Subcutaneous adipose tissue (tissue), 4 donors: Measurements from ENCODE around the gene MGMT. TPM values are rescaled to one million over a fixed set of nuclear protein-coding genes. Genes with fewer than 3 reads are reported as not detected.

Experiments
- total RNA-seq, 4 donors: library from RNA; depleted of rRNA; stranded (reverse); fragments of >200 nt; gene quantifications; one replicate each; pipeline ENCODE4 v1.1.0, GENCODE V29; 2016
- TF ChIP-seq, protein P1 (sequence below): fragments of 450-650 bp; IDR thresholded peaks from one replicate; pipeline ENCODE4 v1.5.1; 2016; ENCODE audit warnings: low read depth, mild to moderate bottlenecking, control low read depth, antibody characterized with exemption, moderate library complexity

The MGMT gene
- total RNA-seq, 4 donors from 2014 or later: 27.5 to 74.8 (median 42.2) TPM

DNA sequence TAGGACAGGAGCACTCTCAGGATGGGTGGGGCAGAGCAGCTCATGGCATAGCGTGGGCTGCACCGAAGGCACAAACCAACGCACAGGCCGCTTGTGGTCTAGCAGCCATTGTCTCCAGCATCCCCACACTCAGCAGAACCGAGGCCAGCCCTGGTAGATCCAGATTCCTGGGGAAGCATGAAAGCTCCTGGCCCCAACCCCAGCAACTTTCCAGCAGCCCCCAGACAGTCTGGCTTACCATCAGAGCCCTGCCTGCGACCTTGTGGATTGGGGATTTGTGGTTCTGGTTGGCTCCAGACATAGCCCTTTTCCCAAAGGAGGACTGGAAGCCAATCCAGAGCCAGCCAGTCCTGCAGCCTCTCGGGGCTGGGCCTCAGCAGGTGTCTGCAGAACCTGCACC, 33.8 kb upstream of the MGMT start:
- TF ChIP-seq, protein P1, sequence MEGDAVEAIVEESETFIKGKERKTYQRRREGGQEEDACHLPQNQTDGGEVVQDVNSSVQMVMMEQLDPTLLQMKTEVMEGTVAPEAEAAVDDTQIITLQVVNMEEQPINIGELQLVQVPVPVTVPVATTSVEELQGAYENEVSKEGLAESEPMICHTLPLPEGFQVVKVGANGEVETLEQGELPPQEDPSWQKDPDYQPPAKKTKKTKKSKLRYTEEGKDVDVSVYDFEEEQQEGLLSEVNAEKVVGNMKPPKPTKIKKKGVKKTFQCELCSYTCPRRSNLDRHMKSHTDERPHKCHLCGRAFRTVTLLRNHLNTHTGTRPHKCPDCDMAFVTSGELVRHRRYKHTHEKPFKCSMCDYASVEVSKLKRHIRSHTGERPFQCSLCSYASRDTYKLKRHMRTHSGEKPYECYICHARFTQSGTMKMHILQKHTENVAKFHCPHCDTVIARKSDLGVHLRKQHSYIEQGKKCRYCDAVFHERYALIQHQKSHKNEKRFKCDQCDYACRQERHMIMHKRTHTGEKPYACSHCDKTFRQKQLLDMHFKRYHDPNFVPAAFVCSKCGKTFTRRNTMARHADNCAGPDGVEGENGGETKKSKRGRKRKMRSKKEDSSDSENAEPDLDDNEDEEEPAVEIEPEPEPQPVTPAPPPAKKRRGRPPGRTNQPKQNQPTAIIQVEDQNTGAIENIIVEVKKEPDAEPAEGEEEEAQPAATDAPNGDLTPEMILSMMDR: no peak

DNA sequence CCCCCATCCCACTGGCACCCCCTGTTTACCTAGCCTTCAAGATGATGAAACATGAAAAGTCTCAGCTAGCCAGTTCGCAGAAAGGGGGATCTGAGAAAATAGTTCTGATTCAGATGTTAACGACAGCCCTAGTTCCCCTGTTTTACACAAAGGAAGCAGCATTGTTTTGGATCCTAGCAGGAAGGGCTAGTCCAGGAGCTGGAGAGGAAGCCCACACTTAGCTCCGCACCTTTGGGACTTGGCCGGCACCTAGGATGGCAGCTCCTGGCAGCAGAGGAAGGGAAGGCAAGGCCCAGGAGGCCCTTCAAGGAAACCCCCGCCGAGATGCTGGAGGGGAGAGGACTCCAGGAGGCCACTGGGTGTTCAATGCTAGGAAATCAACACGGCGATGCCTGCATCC, 29.0 kb upstream of the MGMT start:
- TF ChIP-seq, protein P1: no peak

DNA sequence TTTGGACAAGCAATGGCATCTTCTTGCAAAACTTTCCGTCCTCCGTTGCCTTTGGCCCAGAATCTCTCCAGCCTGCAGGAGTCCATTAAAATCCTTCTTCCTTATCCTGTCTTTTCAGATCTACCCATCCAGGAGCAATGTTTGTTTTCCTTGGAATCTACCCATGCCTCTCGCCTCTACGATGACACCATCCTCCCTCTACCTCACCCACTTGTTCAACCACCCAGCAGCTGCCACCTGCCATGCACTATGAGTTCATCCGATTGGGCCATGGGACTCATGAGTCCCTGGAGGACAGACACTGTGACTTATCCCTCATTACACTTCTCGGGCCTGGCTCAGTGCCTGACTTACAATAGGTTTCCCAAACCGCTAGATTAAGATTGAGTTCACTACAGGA, 26.8 kb upstream of the MGMT start:
- TF ChIP-seq, protein P1: no peak

DNA sequence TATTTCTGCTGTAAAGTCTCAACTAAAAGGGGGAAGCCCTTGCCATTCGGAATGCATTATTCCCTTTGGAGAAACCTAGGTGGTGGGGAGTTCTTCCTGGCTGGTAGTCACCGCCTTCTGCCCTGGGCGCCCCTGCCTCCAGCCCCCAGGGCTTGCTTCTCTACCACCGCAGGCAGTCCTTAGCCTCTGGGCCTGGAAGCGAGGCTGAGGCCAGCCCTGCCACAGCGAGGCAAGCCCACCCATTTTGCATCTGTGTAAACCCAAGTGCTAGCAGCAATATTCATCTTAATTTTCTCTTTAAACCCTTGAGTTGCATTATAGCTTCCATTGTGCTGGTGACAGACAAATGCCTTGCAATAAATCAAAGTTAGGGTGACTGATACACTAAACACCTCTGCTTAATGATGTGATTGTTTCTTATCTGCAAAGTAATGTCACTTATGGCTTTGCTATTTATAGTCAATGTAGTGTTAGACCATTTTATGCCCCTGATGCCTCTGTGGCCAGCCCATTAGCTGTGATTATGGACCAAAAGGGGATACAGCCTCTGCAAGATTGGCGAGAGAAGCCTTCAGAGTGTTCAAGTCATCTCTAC, 26.2 kb upstream of the MGMT start:
- TF ChIP-seq, protein P1: no peak

DNA sequence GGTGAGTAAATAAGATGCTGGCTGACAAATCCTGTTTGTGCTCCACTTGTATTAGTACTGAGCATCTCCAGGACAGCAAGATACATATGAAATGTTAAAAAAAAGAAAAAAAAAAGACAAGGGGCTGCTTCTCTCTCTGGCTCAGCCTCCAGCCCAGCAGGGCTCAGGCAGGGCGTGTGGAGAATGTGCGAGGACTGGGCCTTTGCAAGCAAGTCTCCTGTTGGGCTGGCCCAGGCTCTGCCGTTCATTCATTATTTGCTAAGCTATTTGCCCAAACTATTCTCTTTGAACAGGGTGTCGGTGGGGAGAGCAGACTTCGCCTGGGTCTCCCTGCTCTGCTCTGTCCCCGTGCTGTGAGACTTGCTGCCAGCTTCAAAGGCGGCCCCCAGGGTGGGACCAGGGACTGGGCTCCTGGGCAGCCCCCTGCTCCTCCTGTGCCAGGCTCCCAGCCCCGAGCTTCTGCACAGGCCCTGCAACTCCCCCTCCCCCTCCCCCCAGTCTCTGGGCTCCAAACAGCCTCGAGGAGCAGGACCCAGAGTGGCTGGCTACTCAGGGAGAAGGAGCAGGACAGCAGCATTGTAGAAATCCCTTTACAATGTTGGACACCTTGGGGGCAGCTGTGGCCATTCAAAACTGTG, 25.6 kb upstream of the MGMT start:
- TF ChIP-seq, protein P1: no peak

DNA sequence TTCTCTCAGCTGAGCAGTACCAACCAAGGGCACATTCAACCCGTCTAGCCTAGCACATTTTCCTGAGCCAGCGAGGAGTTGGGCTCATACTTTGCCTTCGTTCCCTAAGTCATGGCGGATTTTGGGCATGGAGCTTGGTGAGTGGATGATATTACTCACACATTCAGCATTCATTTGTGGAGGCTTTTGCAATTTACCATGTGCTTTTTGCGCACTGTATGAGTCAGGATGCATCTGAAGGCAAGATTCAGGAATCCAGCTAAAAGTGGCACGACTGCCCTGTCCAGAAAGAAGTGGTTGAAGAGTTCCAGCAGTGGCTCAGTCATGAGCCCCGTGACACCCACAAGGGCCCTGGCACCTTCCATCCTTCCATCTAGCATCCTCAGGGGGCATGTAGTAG, 24.2 kb upstream of the MGMT start:
- TF ChIP-seq, protein P1: no peak

DNA sequence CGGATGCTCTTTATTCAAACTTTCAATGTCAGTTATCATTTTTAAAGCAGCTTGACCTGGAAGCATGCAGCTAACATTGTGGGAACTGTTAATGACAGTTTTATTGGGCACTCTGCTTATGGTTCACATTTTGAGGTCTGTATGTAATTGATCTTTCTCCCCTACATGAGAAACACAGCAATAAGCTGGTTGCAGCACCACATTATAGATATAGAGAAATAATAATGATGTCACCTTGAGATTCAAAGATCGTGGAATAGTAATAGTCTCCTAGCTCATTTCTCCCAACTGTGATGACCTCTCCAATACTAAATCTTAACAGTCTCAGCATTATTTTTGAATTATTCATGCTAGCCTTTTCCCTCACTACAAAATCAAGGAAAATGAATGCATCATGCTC, 22.7 kb upstream of the MGMT start:
- TF ChIP-seq, protein P1: no peak
